ENCODE measurements around the gene IL12RB1. TPM values are rescaled to one million over a fixed set of nuclear protein-coding genes. Genes with fewer than 3 reads are reported as not detected.

IL12RB1 gene
- polyA plus RNA-seq, 1 donor (not counting 4 experiments of a cell fraction or from before 2014, with no cell fraction given) = 0.09 TPM

- dilution Hi-C loops (cut with MboI; ENCODE audit: extremely low pct_ligation_motif_present, low sequenced_read_pairs) = no loop called here
- FAIRE-seq = no peak
- no peak overlapping the region for H3K27ac ChIP-seq (ENCODE audit: control insufficient read depth, insufficient read depth, low read length)
Observed at GRCh38 chr19:18119717-18120105, 33.0 kb upstream of the IL12RB1 start.

DNA sequence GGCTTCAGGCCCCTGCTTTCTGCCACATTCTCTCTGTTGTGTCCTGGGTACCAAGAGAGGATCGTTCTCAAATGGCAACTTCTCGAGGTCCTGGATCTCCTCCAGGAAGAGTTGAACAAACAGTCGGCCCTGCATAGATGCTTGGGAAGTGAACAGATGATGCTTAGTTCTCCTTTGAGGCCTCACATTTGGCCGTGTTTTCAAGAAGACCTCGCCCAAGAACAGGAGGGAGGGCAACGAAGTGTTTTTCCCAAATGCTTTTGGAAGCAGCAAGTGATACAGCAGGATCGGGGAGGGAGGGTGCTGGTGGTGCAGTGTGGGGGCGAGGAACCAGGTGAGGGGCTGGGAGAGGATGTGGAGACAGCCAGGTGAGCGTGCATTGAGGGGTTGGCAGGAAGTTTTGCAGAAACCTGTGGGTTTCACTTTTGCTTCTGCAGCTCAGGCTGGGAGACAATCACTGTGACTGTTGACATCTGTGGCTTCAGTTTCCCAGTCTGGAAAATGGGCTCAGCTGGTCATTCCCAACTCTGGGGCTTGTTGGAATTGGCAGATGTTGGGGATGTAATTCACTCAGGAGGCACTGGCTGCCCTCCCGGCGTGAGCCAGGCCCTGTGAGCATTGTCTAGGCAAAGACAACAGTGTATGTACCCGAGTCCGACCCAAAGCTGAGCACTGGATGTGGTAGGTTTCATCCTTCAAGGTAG lies 32.4 kb upstream of the IL12RB1 start:
- Histone ChIP-seq H3K27me3 (ENCODE audit: control insufficient read depth, extremely low read depth, insufficient read depth, low read length) (no peaks in the 10 kb centered on the region), H3K79me2 (ENCODE audit: control insufficient read depth, insufficient read depth, low read length) (no peaks in the 10 kb centered on the region), H3K4me3 (ENCODE audit: control insufficient read depth in 2 of 3, extremely low read depth in 1 of 3, insufficient read depth in 2 of 3, low read depth in 1 of 3, low read length in 3 of 3) (peak overlapping the region in 1 of 3 experiments; percentile 66), H3K9me3 (ENCODE audit: control insufficient read depth, low read depth, low read length) (no peaks in the 10 kb centered on the region), H3K9ac (ENCODE audit: control insufficient read depth, extremely low read depth, insufficient read depth, low read length) (no peak overlapping the region), H2AFZ (ENCODE audit: control insufficient read depth, low read length) (no peak overlapping the region), H3K4me1 (ENCODE audit: control insufficient read depth, extremely low read depth, insufficient read depth, low read length) (peaks cover 10% of the 10 kb centered on the region), H3K27ac (ENCODE audit: control insufficient read depth, insufficient read depth, low read length) (no peak overlapping the region), H4K20me1 (ENCODE audit: control insufficient read depth, extremely low read depth, insufficient read depth, low read length) (no peaks in the 10 kb centered on the region), H3K9me1 (ENCODE audit: control insufficient read depth, extremely low read depth, insufficient read depth, low read length) (no peaks in the 10 kb centered on the region), H3K4me2 (ENCODE audit: control insufficient read depth, extremely low read depth, insufficient read depth, low read depth, low read length) (peak overlapping the region; percentile 91), H3K36me3 (ENCODE audit: control insufficient read depth in 2 of 2, extremely low read depth in 1 of 2, insufficient read depth in 2 of 2, low read length in 2 of 2) (peaks cover 0 to 3% of the 10 kb centered on the region in 2 experiments)
- DNase-seq (ENCODE audit: low read depth, low spot score) (no peak), FAIRE-seq (peak; percentile 5)
- dilution Hi-C loops (cut with MboI; ENCODE audit: extremely low pct_ligation_motif_present, low sequenced_read_pairs) = no loop called here
- TF ChIP-seq EZH2 (IDR thresholded peaks at IDR 0.05; ENCODE audit: low read length) (no peak), CTCF (optimal IDR thresholded peaks at IDR 0.05 in 1 of 3, IDR thresholded peaks at IDR 0.05 in 1 of 3, conservative IDR thresholded peaks at IDR 0.05 in 1 of 3; ENCODE audit: extremely low read depth in 1 of 3, insufficient read depth in 2 of 3, low read length in 3 of 3) (no peak)

More at GRCh38 chr19:18119717-18120105, 33.0 kb upstream of the IL12RB1 start:
- Histone ChIP-seq H3K9me3 (ENCODE audit: control insufficient read depth, low read depth, low read length) (no peaks in the 10 kb centered on the region), H3K4me1 (ENCODE audit: control insufficient read depth, extremely low read depth, insufficient read depth, low read length) (peaks cover 10% of the 10 kb centered on the region), H3K9ac (ENCODE audit: control insufficient read depth, extremely low read depth, insufficient read depth, low read length) (no peak overlapping the region), H3K4me3 (ENCODE audit: control insufficient read depth in 2 of 3, extremely low read depth in 1 of 3, insufficient read depth in 2 of 3, low read depth in 1 of 3, low read length in 3 of 3) (no peak overlapping the region), H3K9me1 (ENCODE audit: control insufficient read depth, extremely low read depth, insufficient read depth, low read length) (no peaks in the 10 kb centered on the region), H4K20me1 (ENCODE audit: control insufficient read depth, extremely low read depth, insufficient read depth, low read length) (no peaks in the 10 kb centered on the region), H3K27me3 (ENCODE audit: control insufficient read depth, extremely low read depth, insufficient read depth, low read length) (no peaks in the 10 kb centered on the region), H2AFZ (ENCODE audit: control insufficient read depth, low read length) (no peak overlapping the region), H3K4me2 (ENCODE audit: control insufficient read depth, extremely low read depth, insufficient read depth, low read depth, low read length) (no peak overlapping the region), H3K36me3 (ENCODE audit: control insufficient read depth in 2 of 2, extremely low read depth in 1 of 2, insufficient read depth in 2 of 2, low read length in 2 of 2) (peaks cover 0 to 3% of the 10 kb centered on the region in 2 experiments), H3K79me2 (ENCODE audit: control insufficient read depth, insufficient read depth, low read length) (no peaks in the 10 kb centered on the region)
- TF ChIP-seq EZH2 (IDR thresholded peaks at IDR 0.05; ENCODE audit: low read length) (no peak), CTCF (optimal IDR thresholded peaks at IDR 0.05 in 1 of 3, IDR thresholded peaks at IDR 0.05 in 1 of 3, conservative IDR thresholded peaks at IDR 0.05 in 1 of 3; ENCODE audit: extremely low read depth in 1 of 3, insufficient read depth in 2 of 3, low read length in 3 of 3) (no peak)
- no peak for DNase-seq (ENCODE audit: low read depth, low spot score)

All from keratinocyte (primary cell).